MM.1S (cell line): ENCODE measurements around the gene ZNG1E.
"Not testable (repeated sequence)": the region's sequence is repeated elsewhere in the genome, so short reads cannot be mapped to it uniquely, and the experiment has no call there.

Experiments
- DNase-seq: peaks from one replicate; pipeline ENCODE4 v3.0.0-alpha.2; 2015
- H2AFZ ChIP-seq: fragments of 300-600 bp; sonication (generic); 2 replicates; pipeline ENCODE4 v1.6.0; 2016; ENCODE audit warnings: antibody characterized with exemption, low read length
- H3F3A ChIP-seq: fragments of 300-600 bp; sonication (generic); 2 replicates; pipeline ENCODE4 v1.6.1; 2016; ENCODE audit warnings: mild to moderate bottlenecking, antibody characterized with exemption, low read length, moderate library complexity, mixed read lengths; ENCODE audit not compliant: insufficient read depth
- H3K27ac ChIP-seq: fragments of 300-600 bp; sonication (generic); 2 replicates; pipeline ENCODE4 v1.5.1; 2016; ENCODE audit warnings: mild to moderate bottlenecking, low read length
- H3K27me3 ChIP-seq: fragments of 300-600 bp; sonication (generic); replicated peaks from 2 replicates; pipeline ENCODE4 v1.6.0; 2016; ENCODE audit warnings: low read length; ENCODE audit not compliant: insufficient read depth
- H3K36me3 ChIP-seq: fragments of 300-600 bp; sonication (generic); replicated peaks from 2 replicates; pipeline ENCODE4 v1.6.1; 2016; ENCODE audit warnings: mild to moderate bottlenecking, low read length, mixed read lengths; ENCODE audit not compliant: insufficient read depth
- H3K4me1 ChIP-seq: fragments of 300-600 bp; sonication (generic); 2 replicates; pipeline ENCODE4 v1.6.1; 2016; ENCODE audit warnings: low read length, mixed read lengths
- H3K4me2 ChIP-seq: fragments of 300-600 bp; sonication (generic); 2 replicates; pipeline ENCODE4 v1.6.0; 2016; ENCODE audit warnings: low read depth, low read length
- H3K4me3 ChIP-seq: fragments of 300-600 bp; sonication (generic); 2 replicates; pipeline ENCODE4 v1.5.1; 2016; ENCODE audit warnings: low read length, mixed read lengths
- H3K79me2 ChIP-seq: fragments of 300-600 bp; sonication (generic); 2 replicates; pipeline ENCODE4 v1.6.1; 2016; ENCODE audit warnings: mixed run types, low read length, mixed read lengths
- H3K9ac ChIP-seq: fragments of 300-600 bp; sonication (generic); 2 replicates; pipeline ENCODE4 v1.6.1; 2016; ENCODE audit warnings: low read length, mixed read lengths
- H3K9me2 ChIP-seq: fragments of 300-600 bp; sonication (generic); replicated peaks from 2 replicates; pipeline ENCODE4 v1.6.1; 2016; ENCODE audit warnings: mild to moderate bottlenecking, low read length, mixed read lengths; ENCODE audit not compliant: insufficient read depth
- H3K9me3 ChIP-seq: fragments of 300-600 bp; sonication (generic); replicated peaks from 2 replicates; pipeline ENCODE4 v1.6.1; 2016; ENCODE audit warnings: mild to moderate bottlenecking, low read length, mixed read lengths; ENCODE audit not compliant: insufficient read depth
- H4K20me1 ChIP-seq: fragments of 300-600 bp; sonication (generic); 2 replicates; pipeline ENCODE4 v1.6.1; 2016; ENCODE audit warnings: mild to moderate bottlenecking, low read length, moderate library complexity, mixed read lengths; ENCODE audit not compliant: insufficient read depth
- TF ChIP-seq, protein P1 (sequence below): fragments of 300-600 bp; sonication (generic); IDR thresholded peaks from 2 replicates; pipeline ENCODE4 v1.5.1; 2016; ENCODE audit warnings: antibody characterized with exemption, low read length, mixed read lengths

The ZNG1E gene

DNA sequence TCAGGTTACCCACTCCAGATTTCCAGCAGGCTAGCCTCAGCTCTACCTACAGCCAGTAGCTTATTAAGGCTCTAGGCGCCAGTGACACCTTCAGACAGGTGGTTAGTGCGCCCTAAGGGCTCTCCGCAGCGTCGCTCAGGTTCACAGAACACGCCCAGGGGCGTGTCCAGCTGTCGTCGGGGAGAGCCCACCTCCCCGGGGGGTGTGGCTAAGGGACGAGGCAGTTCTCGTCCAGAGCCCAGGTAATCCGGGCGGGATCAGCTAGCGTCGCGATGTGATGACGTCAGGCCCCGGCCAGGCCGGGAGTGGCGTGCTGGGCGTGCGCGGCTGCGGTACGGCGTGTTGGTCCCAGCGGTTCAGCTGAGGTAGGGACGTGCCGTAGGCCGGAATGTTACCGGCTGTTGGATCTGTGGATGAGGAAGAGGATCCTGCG is at the start of gene ZNG1E:
ZNG1E (plus strand) TSS at position 340 of the 433 bp plus-strand sequence; CDS start at position 389, 49 bp downstream.
- H3K27me3 ChIP-seq, H4K20me1 ChIP-seq, H2AFZ ChIP-seq, H3K9me2 ChIP-seq, H3K4me3 ChIP-seq, H3K27ac ChIP-seq, H3K79me2 ChIP-seq, H3K9ac ChIP-seq, H3K36me3 ChIP-seq, H3K4me1 ChIP-seq, H3K9me3 ChIP-seq, H3F3A ChIP-seq, H3K4me2 ChIP-seq: not testable (repeated sequence)
- DNase-seq = peak; percentile 44

DNA sequence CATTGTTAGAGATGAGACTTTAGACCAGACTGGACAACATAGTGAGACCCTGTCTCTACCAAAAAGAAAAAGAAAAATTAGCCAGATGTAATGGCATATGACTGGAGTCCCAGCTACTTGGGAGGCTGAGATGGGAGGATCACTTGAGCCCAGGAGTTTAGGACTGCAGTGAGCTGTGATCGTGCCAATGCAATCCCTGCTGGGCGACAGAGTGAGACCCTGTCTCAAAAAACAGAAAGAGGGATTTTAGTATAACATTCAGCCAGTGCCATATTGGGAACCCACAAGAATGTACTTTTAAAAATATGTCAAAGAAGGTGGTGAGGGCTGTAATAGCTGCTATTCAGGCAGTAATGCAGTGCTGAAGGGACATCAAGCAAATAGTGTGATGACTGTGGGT is 2.1 kb upstream of the ZNG1E start:
- H3K36me3 ChIP-seq, H3K27ac ChIP-seq, DNase-seq, H3K4me3 ChIP-seq, H2AFZ ChIP-seq, H3F3A ChIP-seq, H4K20me1 ChIP-seq, H3K79me2 ChIP-seq, H3K27me3 ChIP-seq, H3K9ac ChIP-seq, H3K9me3 ChIP-seq, H3K9me2 ChIP-seq, H3K4me1 ChIP-seq, H3K4me2 ChIP-seq: not testable (repeated sequence)

DNA sequence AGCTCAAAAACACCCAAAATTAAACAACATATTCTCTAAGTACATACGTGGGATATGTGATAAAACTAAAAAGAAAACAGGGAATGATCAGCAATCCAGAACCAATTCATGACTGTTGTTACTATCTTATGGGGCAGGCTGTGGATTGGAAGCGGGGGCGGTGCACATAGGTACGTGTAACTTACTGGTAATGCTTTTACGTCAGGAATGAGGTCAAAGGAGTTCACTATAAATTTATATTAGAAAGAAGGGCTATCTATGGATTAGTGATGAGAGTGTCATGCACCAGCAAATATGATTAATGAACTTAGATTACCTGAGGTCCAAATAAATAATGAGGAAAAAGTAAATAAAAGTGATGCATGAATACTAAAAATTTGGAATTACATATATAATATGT is 710 bp upstream of the ZNG1E start:
- not testable (repeated sequence) for H3K4me1 ChIP-seq, H3K9ac ChIP-seq, H4K20me1 ChIP-seq, H3K9me3 ChIP-seq, H3K79me2 ChIP-seq, H3F3A ChIP-seq, DNase-seq, H3K4me3 ChIP-seq, H3K36me3 ChIP-seq, H2AFZ ChIP-seq, H3K4me2 ChIP-seq, H3K27ac ChIP-seq, H3K27me3 ChIP-seq, H3K9me2 ChIP-seq

GRCh38 chr9:65676389-65676788 is 661 bp downstream of the ZNG1E start:
- H3K9ac ChIP-seq, H3K4me2 ChIP-seq, H3K27ac ChIP-seq, H4K20me1 ChIP-seq, H3K79me2 ChIP-seq, H3K36me3 ChIP-seq, H3K4me3 ChIP-seq, H3K9me3 ChIP-seq, H2AFZ ChIP-seq, H3F3A ChIP-seq, H3K27me3 ChIP-seq, DNase-seq, H3K9me2 ChIP-seq, H3K4me1 ChIP-seq: not testable (repeated sequence)

- DNase-seq, H3K36me3 ChIP-seq, H3K79me2 ChIP-seq, H3K9me2 ChIP-seq, H4K20me1 ChIP-seq, H3F3A ChIP-seq, H3K27me3 ChIP-seq, H3K4me3 ChIP-seq, H3K9ac ChIP-seq, H3K4me2 ChIP-seq, H3K27ac ChIP-seq, H3K4me1 ChIP-seq, H3K9me3 ChIP-seq, H2AFZ ChIP-seq: not testable (repeated sequence)
- TF ChIP-seq, protein P1, sequence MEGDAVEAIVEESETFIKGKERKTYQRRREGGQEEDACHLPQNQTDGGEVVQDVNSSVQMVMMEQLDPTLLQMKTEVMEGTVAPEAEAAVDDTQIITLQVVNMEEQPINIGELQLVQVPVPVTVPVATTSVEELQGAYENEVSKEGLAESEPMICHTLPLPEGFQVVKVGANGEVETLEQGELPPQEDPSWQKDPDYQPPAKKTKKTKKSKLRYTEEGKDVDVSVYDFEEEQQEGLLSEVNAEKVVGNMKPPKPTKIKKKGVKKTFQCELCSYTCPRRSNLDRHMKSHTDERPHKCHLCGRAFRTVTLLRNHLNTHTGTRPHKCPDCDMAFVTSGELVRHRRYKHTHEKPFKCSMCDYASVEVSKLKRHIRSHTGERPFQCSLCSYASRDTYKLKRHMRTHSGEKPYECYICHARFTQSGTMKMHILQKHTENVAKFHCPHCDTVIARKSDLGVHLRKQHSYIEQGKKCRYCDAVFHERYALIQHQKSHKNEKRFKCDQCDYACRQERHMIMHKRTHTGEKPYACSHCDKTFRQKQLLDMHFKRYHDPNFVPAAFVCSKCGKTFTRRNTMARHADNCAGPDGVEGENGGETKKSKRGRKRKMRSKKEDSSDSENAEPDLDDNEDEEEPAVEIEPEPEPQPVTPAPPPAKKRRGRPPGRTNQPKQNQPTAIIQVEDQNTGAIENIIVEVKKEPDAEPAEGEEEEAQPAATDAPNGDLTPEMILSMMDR = peak; percentile 10; the same call in 1 of the 2 replicates
Measured at GRCh38 chr9:65678533-65678932, 2.8 kb downstream of the ZNG1E start.

DNA sequence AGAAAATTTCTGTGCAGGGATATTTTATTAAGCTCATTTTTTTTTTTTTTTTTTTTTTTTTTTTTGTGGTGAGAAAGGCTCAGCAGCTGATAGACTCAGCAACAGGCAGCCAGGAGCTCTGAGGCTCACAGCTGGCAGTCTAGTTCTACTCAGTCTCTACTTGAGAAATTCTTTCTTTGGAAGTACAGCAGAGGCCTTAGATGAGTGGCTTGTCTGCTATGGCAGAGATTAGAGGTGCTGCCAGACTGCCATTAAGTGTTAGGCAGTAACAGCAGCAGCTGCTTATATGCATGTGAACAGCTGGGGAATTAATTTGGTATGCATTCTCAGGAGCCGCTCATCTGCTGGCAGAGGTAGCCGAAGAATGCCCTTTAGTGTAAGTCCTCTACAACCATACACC is 27.8 kb downstream of the ZNG1E start:
- H3K79me2 ChIP-seq, H3K9me2 ChIP-seq, H3K9me3 ChIP-seq, H3K4me2 ChIP-seq, H2AFZ ChIP-seq, H3K4me1 ChIP-seq, H3K9ac ChIP-seq, H4K20me1 ChIP-seq, H3F3A ChIP-seq, H3K4me3 ChIP-seq, H3K27me3 ChIP-seq, H3K27ac ChIP-seq, DNase-seq, H3K36me3 ChIP-seq: not testable (repeated sequence)

DNA sequence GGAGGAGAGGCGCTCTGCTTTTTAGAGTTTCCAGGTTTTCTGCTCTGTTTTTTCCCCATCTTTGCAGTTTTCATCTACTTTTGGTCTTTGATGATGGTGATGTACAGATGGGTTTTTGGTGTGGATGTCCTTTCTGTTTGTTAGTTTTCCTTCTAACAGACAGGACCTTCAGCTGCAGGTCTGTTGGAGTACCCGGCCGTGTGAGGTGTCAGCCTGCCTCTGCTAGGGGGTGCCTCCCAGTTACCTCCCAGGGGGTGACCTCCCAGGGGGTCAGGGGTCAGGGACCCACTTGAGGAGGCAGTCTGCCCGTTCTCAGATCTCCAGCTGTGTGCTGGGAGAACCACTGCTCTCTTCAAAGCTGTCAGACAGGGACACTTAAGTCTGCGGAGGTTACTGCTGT is 38.7 kb downstream of the ZNG1E start:
- not testable (repeated sequence) for H3K36me3 ChIP-seq, H3F3A ChIP-seq, H3K4me2 ChIP-seq, H2AFZ ChIP-seq, H3K27me3 ChIP-seq, H3K9me3 ChIP-seq, H4K20me1 ChIP-seq, H3K9ac ChIP-seq, H3K4me3 ChIP-seq, H3K27ac ChIP-seq, DNase-seq, H3K9me2 ChIP-seq, H3K79me2 ChIP-seq, H3K4me1 ChIP-seq

- H3F3A ChIP-seq, H3K9me2 ChIP-seq, H3K4me2 ChIP-seq, H3K36me3 ChIP-seq, H4K20me1 ChIP-seq, H2AFZ ChIP-seq, H3K79me2 ChIP-seq, H3K9me3 ChIP-seq, H3K9ac ChIP-seq, DNase-seq, H3K4me1 ChIP-seq, H3K27ac ChIP-seq, H3K4me3 ChIP-seq, H3K27me3 ChIP-seq: not testable (repeated sequence)
Measured at GRCh38 chr9:65737096-65737564, 61.4 kb downstream of the ZNG1E start, which contains the start of gene FOXD4L4. TSS of gene FOXD4L4 (plus strand) at chr9:65737146. CDS start at chr9:65737146, 0 bp downstream.
